Measurements from ENCODE around the gene PHKG2. TPM values are rescaled to one million over a fixed set of nuclear protein-coding genes. Genes with fewer than 3 reads are reported as not detected.

The PHKG2 gene
- total RNA-seq, 4 donors from 2014 or later = 17.8 to 27.5 (median 21.6) TPM

DNA sequence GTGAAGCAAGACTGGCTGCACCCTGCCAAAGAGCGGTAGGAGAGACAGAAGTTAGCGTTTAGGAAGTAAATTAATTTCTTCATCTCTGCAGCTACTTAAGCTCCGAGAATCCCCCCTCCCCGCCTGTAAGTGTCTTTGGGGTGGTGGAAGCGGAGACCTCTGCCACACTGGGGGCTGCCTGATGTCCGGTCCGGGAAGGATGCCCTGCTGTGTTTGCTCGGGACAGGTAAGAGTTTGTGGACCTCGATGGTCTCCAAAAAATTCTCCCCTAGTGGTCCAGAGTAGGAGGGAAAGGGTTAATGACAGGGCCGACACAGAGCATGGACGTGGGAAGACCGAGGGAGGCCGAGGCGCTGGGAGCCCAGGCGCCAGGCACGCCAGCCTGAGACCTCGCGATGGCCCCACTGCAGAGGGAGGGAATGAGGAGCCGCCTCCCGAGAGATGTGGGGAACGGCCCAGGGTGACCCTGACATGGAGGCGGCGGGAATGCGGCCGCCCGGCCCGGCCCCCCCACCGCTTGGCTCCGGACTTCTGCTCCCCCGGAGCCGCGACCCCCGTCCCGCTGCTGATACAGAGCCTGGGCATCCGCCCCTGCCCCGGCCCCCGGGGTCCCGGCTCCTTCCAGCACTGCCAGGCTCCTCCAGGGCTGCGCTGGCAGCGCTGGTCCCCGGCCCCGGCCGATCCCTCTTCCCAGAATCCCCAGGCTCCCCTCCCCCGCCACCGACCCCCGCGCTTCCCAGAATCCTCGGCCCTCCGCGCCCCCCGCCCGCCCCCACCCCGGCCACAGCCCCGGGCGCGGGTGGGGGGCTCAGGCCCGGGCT is 38.1 kb downstream of the PHKG2 start:
- TF ChIP-seq, protein P1, sequence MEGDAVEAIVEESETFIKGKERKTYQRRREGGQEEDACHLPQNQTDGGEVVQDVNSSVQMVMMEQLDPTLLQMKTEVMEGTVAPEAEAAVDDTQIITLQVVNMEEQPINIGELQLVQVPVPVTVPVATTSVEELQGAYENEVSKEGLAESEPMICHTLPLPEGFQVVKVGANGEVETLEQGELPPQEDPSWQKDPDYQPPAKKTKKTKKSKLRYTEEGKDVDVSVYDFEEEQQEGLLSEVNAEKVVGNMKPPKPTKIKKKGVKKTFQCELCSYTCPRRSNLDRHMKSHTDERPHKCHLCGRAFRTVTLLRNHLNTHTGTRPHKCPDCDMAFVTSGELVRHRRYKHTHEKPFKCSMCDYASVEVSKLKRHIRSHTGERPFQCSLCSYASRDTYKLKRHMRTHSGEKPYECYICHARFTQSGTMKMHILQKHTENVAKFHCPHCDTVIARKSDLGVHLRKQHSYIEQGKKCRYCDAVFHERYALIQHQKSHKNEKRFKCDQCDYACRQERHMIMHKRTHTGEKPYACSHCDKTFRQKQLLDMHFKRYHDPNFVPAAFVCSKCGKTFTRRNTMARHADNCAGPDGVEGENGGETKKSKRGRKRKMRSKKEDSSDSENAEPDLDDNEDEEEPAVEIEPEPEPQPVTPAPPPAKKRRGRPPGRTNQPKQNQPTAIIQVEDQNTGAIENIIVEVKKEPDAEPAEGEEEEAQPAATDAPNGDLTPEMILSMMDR (IDR thresholded peaks at IDR 0.05; ENCODE audit: low read depth) = no peak

DNA sequence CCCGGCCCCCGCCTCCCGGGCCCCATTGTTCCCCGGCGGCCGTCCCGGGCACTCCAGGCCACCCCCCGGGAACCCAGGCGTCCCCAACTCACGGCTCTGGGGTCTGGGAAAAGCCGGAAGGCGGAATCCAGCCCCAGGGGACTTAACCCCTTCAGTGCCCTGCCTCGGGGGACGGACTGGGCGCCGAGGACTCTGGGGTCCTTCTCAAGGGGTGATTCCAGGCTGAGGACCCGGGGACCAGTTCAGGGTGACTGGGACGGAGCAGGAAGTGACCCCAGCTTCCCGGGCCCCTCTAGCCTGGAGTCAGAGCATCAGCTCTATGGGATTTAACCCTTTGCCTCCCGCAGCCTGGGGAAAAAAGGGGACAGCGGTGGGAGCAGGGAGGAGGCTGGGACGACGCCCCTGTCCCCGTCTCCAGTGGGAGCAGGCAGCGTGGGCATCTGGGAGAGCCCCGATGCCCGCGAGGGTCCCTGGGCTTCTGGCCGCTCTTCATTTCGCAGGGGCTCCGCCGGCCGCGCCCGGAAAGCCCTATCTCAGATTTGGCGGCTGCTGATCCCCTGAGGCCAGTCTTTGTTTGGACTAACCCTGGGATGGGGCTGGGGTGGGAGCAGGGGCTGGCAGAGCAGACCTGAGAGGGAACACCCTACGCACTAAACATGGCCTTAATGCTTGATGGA is 38.8 kb downstream of the PHKG2 start, which contains the start of gene ZNF629:
Gene ZNF629, minus strand, starts transcription at position 270 of the 677 bp plus-strand sequence. CDS start 2,723 bp downstream, outside the sequence.
- TF ChIP-seq, protein P1 (IDR thresholded peaks at IDR 0.05; ENCODE audit: low read depth) = no peak

DNA sequence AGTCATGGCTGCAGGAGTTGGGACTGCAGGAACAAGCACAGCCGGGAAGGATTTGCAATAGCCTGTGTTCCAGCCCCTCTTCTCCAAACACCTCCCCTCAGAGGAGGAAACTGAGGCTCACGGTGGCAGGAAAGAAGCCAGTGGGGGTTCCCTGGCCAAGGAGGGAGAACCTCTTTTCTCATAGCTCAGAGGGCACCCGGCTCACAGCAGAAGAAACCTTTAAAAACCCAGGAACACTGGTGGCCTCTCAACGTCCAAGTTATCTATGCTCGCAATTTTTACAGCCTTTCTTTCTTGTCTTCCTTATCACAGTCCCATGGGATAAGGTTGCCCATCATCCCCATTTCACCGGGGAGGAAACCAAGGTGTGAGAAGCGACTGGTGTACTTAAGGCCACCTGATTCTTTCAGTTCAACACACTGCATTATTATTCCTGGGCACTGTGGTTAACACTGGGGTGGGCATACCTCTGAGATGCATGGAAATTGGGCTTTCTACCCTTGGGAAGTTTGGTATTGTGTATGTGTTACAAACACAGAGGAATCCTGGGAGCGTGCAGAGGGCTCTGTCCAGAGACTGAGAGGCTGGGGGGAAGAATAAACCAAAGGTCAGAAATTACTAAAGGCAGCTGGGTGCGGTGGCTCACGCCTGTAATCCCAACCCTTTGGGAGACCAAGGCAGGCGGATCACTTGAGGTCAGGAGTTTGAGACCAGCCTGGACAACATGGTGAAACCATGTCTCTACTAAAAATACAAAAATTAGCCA is 39.6 kb downstream of the PHKG2 start:
- TF ChIP-seq, protein P1 (IDR thresholded peaks at IDR 0.05; ENCODE audit: low read depth) = no peak

DNA sequence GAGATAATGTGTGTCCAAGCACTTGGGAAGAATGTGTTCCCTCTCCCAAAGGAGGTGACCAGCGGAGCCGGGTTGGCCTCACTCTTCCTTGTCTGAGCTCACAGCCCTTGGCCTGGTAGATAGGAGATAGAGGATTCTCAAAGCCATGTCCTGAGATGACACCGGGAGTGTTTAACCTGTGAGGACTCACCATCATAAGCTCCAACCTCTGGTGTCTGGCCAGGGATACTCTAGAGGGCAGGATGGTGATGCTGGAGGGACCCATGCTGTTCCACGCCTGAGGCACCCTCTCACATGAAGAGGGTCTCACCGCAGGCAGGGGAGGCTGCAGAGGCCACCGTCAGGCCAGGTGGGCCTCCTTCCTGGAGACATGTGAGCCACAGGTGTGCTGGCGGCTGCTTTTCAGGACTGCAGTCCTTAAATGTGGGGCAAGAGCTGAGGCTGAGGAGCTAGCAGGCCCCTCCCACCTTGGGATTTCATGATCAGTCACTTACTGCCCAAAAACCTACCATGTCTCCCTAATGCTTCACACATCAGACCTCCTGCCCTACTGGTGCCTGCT is 45.4 kb downstream of the PHKG2 start:
- TF ChIP-seq, protein P1 (IDR thresholded peaks at IDR 0.05; ENCODE audit: low read depth) = no peak

DNA sequence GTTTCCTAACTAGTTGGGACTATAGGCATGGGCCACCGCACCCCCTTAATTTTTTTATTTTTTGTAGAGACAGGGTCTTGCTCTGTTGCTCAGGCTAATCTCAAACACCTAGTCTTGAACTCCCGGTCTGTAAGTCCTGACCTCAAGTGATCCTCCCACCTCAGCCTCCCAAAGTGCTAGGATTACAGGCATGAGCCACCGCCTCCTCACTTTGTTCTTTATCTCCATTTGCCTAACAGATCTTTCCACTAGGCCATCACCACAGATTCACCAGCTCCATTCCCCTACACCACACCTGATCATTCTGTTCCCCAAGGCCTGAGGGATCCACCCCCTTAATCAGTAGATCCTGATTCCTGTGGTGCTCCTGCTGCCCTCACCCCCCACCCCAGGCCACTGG is 46.4 kb downstream of the PHKG2 start:
- TF ChIP-seq, protein P1 (IDR thresholded peaks at IDR 0.05; ENCODE audit: low read depth) = no peak

DNA sequence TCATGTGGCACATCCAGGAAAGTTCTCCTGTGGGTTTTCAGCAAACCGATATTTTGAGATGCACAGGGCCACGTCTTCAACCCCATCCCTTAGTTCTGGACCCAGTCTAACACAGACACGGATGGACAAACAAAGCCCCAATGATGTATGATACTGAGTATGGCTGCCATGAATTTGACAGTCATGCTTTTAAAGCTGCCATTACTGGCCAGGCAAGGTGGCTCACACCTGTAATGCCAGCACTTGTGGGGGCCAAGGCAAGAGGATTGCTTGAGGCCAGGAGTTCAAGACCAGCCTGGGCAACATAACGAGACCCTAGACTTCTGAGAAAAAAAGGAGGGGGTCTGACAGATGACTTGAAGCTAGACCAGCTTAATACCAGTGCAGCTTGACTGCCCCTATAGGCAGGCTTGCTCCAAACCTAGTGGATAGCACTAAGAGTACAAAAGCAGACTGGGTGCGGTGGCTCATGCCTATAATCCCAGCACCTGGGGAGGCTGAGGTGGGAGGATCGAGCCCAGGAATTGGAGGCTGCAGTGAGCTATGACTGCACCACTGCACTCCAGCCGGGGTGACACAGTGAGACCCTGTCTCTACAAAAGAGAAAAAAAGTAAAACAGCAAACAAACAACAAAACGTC is 49.6 kb downstream of the PHKG2 start:
- TF ChIP-seq, protein P1 (IDR thresholded peaks at IDR 0.05; ENCODE audit: low read depth) = no peak

Small RNA genes lying within 50 kb of the gene (small RNA-seq; reads per million reads assigned to genes)
- gene RNU6-1043P (not detected), gene SNORA30 (3.4 reads per million, percentile 64 among the genes with 10 or more reads in this experiment)

Other genes with a start within 250 kb of the PHKG2 start
- gene ZNF768, start 221.9 kb upstream of the PHKG2 start, total RNA-seq = 10 to 100 TPM; 11.7 to 43.9 (median 19.2) TPM
- gene ZNF747, start 213.6 kb upstream of the PHKG2 start, total RNA-seq = 10 to 100 TPM in 2 of 4 donors, 1 to 10 TPM in 2; 7.8 to 12.1 (median 10.1) TPM
- 10 to 100 TPM in 1 of 4 donors, 1 to 10 TPM in 3; 3.6 to 11.3 (median 4.9) TPM for gene ZNF764, start 190.1 kb upstream of the PHKG2 start, total RNA-seq
- 10 to 100 TPM; 15.1 to 24.7 (median 17.0) TPM for gene ZNF688, start 176.7 kb upstream of the PHKG2 start, total RNA-seq
- 1 to 10 TPM; 2.9 to 8.4 (median 6.6) TPM for gene ZNF785, start 162.7 kb upstream of the PHKG2 start, total RNA-seq
- gene ZNF689, start 138.0 kb upstream of the PHKG2 start, total RNA-seq = 1 to 10 TPM; 5.3 to 9.8 (median 7.4) TPM
- 10 to 100 TPM; 16.0 to 46.0 (median 22.1) TPM for gene PRR14, start 97.5 kb upstream of the PHKG2 start, total RNA-seq
- 10 to 100 TPM in 3 of 4 donors, 1 to 10 TPM in 1; 8.0 to 25.8 (median 16.3) TPM for gene FBRS, start 90.0 kb upstream of the PHKG2 start, total RNA-seq
- 10 to 100 TPM; 14.1 to 33.7 (median 20.0) TPM for gene SRCAP, start 49.3 kb upstream of the PHKG2 start, total RNA-seq
- gene CFAP119, start 13.6 kb downstream of the PHKG2 start, total RNA-seq = 1 to 10 TPM in 3 of 4 donors, not detected in 1; 1.9 to 6.2 (median 2.7) TPM
- 10 to 100 TPM; 37.8 to 78.7 (median 54.2) TPM for gene RNF40, start 13.9 kb downstream of the PHKG2 start, total RNA-seq
- 10 to 100 TPM in 1 of 4 donors, 1 to 10 TPM in 3; 6.6 to 13.4 (median 9.0) TPM for gene ZNF629, start 38.8 kb downstream of the PHKG2 start, total RNA-seq
- 10 to 100 TPM; 15.3 to 34.9 (median 24.3) TPM for gene BCL7C, start 145.7 kb downstream of the PHKG2 start, total RNA-seq
- gene CTF1, start 148.2 kb downstream of the PHKG2 start, total RNA-seq = 1 to 10 TPM in 2 of 4 donors, under 1 TPM in 1, not detected in 1; 0.85 to 2.9 (median 2.8) TPM
- 1 to 10 TPM; 2.4 to 6.2 (median 4.2) TPM for gene FBXL19, start 175.1 kb downstream of the PHKG2 start, total RNA-seq
- 10 to 100 TPM; 13.4 to 41.1 (median 36.3) TPM for gene ORAI3, start 200.6 kb downstream of the PHKG2 start, total RNA-seq
- 10 to 100 TPM in 1 of 4 donors, 1 to 10 TPM in 3; 3.9 to 10.5 (median 5.3) TPM for gene SETD1A, start 209.3 kb downstream of the PHKG2 start, total RNA-seq
- 10 to 100 TPM; 18.3 to 73.8 (median 30.0) TPM for gene HSD3B7, start 236.8 kb downstream of the PHKG2 start, total RNA-seq

All from subcutaneous adipose tissue (tissue), 4 donors.